Endodermal cell (in vitro differentiated cells): ENCODE results near the gene ATP10A. TPM values are rescaled to one million over a fixed set of nuclear protein-coding genes. Genes with fewer than 3 reads are reported as not detected.

ENCODE experiments used
- DNase-seq: peaks from one replicate; pipeline ENCODE4 v3.0.0-alpha.2; 2017
- H3K27ac ChIP-seq: 2 replicates; pipeline ENCODE4 v1.5.1; 2013; ENCODE audit warnings: mild to moderate bottlenecking, low read depth, low read length, moderate library complexity
- H3K27me3 ChIP-seq: 2 replicates; pipeline ENCODE4 v1.6.1; 2013; ENCODE audit warnings: mild to moderate bottlenecking, low read length, moderate library complexity; ENCODE audit not compliant: insufficient read depth, control insufficient read depth, poor library complexity, severe bottlenecking
- H3K36me3 ChIP-seq: 2 replicates; pipeline ENCODE4 v1.7.0; 2013; ENCODE audit warnings: mild to moderate bottlenecking, low read length, moderate library complexity; ENCODE audit not compliant: control insufficient read depth, insufficient read depth
- H3K4me1 ChIP-seq: one replicate; pipeline ENCODE4 v1.7.0; 2013; ENCODE audit warnings: low read length; ENCODE audit not compliant: control insufficient read depth, insufficient read depth
- H3K4me3 ChIP-seq: 2 replicates; pipeline ENCODE4 v1.5.1; 2013; ENCODE audit warnings: mild to moderate bottlenecking, low read length, moderate library complexity
- H3K9ac ChIP-seq: 2 replicates; pipeline ENCODE4 v1.6.1; 2013; ENCODE audit warnings: mild to moderate bottlenecking, low read length, moderate library complexity; ENCODE audit not compliant: poor library complexity, severe bottlenecking; ENCODE audit errors: extremely low read depth
- H3K9me3 ChIP-seq: 2 replicates; pipeline ENCODE4 v1.6.1; 2013; ENCODE audit warnings: mild to moderate bottlenecking, low read length, moderate library complexity; ENCODE audit not compliant: control insufficient read depth
- H3K27ac Mint-ChIP-seq: 2 replicates; pipeline ENCODE4 v1.8.0; 2020; ENCODE audit warnings: mixed read lengths
- H3K27me3 Mint-ChIP-seq: 2 replicates; pipeline ENCODE4 v1.8.0; 2021; ENCODE audit warnings: mild to moderate bottlenecking, mixed read lengths; ENCODE audit not compliant: insufficient read depth
- H3K36me3 Mint-ChIP-seq: 2 replicates; pipeline ENCODE4 v1.8.0; 2020; ENCODE audit warnings: low read depth, mixed read lengths
- H3K4me1 Mint-ChIP-seq: 2 replicates; pipeline ENCODE4 v1.8.0; 2020; ENCODE audit warnings: mixed read lengths
- H3K4me3 Mint-ChIP-seq: 2 replicates; pipeline ENCODE4 v1.8.0; 2020; ENCODE audit warnings: mild to moderate bottlenecking, moderate library complexity, mixed read lengths
- H3K9me3 Mint-ChIP-seq: 2 replicates; pipeline ENCODE4 v1.8.0; 2020; ENCODE audit warnings: mild to moderate bottlenecking, mixed read lengths
- CTCF ChIP-seq: fragments of 200-600 bp; sonication (generic); conservative IDR thresholded peaks from 2 replicates; pipeline ENCODE4 v1.5.0; 2021; ENCODE audit warnings: antibody characterized with exemption, mild to moderate bottlenecking
- WGBS, 2 experiments: methylation state at CpG; one replicate each; pipeline versions ENCODE4 v1.1.5 to v1.1.7; 2013; ENCODE audit warnings: missing lambda C conversion rate in 2 of 2, mixed read lengths in 1 of 2; ENCODE audit not compliant: insufficient coverage in 1 of 2, insufficient read length in 1 of 2; 5-methylcytosine and 5-hydroxymethylcytosine counted together
- total RNA-seq, 2 donors: library from RNA; stranded (reverse); fragmentation: NEBNext Ultra II Directional in 1 of 2; extraction: Animal tissue kit (Norgen Biotek cat#: 25700) in 1 of 2; gene quantifications; 2 replicates in 1 of 2; 3 replicates in 1 of 2; pipeline ENCODE4 v1.2.1, GENCODE V29; 2021

Gene ATP10A
- total RNA-seq, 2 donors from 2014 or later, result 0.04 to 1.2 TPM

- no peak overlapping the region for H3K4me3 ChIP-seq
- no peaks in the 10 kb centered on the region for H3K36me3 ChIP-seq
- no peaks in the 10 kb centered on the region for H3K4me1 Mint-ChIP-seq
- WGBS, 2 experiments, result 94% methylated on average over 12 to 14 of the region's 14 CpGs
- no peaks in the 10 kb centered on the region for H3K9me3 Mint-ChIP-seq
- no peak overlapping the region for H3K27ac Mint-ChIP-seq
- H3K27ac ChIP-seq, result no peak overlapping the region
- H3K9me3 ChIP-seq, result no peaks in the 10 kb centered on the region
- no peaks in the 10 kb centered on the region for H3K27me3 Mint-ChIP-seq
- H3K36me3 Mint-ChIP-seq, result no peaks in the 10 kb centered on the region
- no peaks in the 10 kb centered on the region for H3K4me1 ChIP-seq
- TF ChIP-seq CTCF, result no peak
- peak; percentile 8 for DNase-seq
- H3K4me3 Mint-ChIP-seq, result no peak overlapping the region
- H3K9ac ChIP-seq, result no peak overlapping the region
- H3K27me3 ChIP-seq, result no peaks in the 10 kb centered on the region
These were observed 137.4 kb downstream of the ATP10A start for GRCh38 chr15:25725758-25726157.

DNA sequence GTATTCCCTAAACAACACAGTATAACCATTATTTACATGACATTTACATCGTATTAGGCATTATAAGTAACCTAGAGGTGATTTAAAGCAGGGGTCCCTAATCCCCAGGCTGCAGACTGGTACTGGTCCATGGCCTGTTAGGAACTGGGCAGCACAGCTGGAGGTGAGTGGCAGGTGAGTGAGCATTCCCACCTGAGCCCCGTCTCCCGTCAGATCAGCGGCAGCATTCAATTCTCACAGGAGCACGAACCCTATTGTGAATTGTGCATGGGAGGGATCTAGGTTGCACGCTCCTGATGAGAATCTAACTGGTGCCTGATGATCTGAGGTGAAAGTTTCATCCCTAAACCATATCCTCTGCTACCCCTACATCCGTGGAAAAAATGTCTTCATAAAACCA, 138.2 kb downstream of the ATP10A start:
- H3K4me3 ChIP-seq, result no peak overlapping the region
- Mint-ChIP-seq H3K27me3 (no peaks in the 10 kb centered on the region), H3K36me3 (no peaks in the 10 kb centered on the region), H3K9me3 (no peaks in the 10 kb centered on the region), H3K4me1 (no peaks in the 10 kb centered on the region), H3K4me3 (no peak overlapping the region), H3K27ac (no peak overlapping the region)
- no peak for TF ChIP-seq CTCF
- no peak overlapping the region for H3K27ac ChIP-seq
- no peaks in the 10 kb centered on the region for H3K27me3 ChIP-seq
- no peaks in the 10 kb centered on the region for H3K36me3 ChIP-seq
- H3K9ac ChIP-seq, result no peak overlapping the region
- no peaks in the 10 kb centered on the region for H3K4me1 ChIP-seq
- WGBS, 2 experiments, result 88 to 92% methylated on average over 4 to 7 of the region's 7 CpGs
- peak; percentile 12 for DNase-seq
- no peaks in the 10 kb centered on the region for H3K9me3 ChIP-seq

DNA sequence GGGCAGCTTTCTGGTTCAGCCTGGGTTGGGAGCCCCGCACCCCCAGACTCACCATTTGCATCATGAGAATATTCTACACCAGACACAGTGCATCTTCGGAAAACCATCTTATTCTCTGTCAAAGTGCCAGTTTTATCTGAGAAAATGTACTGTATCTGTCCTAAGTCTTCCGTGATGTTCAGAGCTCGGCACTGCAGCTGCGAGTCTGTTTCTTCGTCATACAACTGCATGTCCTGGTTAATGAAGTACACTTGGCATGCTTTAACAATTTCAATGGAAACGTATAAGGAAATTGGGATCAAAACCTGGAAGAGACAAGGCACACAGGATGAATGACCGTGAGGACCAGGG, 141.5 kb downstream of the ATP10A start:
- Mint-ChIP-seq H3K9me3 (no peaks in the 10 kb centered on the region), H3K27ac (no peak overlapping the region), H3K27me3 (no peaks in the 10 kb centered on the region), H3K4me1 (no peaks in the 10 kb centered on the region), H3K36me3 (no peaks in the 10 kb centered on the region), H3K4me3 (no peak overlapping the region)
- H3K27me3 ChIP-seq, result no peaks in the 10 kb centered on the region
- H3K9ac ChIP-seq, result no peak overlapping the region
- no peaks in the 10 kb centered on the region for H3K9me3 ChIP-seq
- 88 to 95% methylated on average over 6 to 8 of the region's 8 CpGs for WGBS, 2 experiments
- no peak for TF ChIP-seq CTCF
- no peaks in the 10 kb centered on the region for H3K4me1 ChIP-seq
- H3K36me3 ChIP-seq, result no peaks in the 10 kb centered on the region
- no peak overlapping the region for H3K27ac ChIP-seq
- DNase-seq, result no peak
- no peak overlapping the region for H3K4me3 ChIP-seq
